ENCODE measurements around the gene ARHGEF11.
A peak's percentile ranks its signal among the peaks of the same experiment; 100 is the strongest.
"Not testable (repeated sequence)": the region's sequence is repeated elsewhere in the genome, so short reads cannot be mapped to it uniquely, and the experiment has no call there.

The ARHGEF11 gene

GRCh38 chr1:156928043-156928602 lies 117.4 kb downstream of the ARHGEF11 start:
- Histone ChIP-seq H3K18ac (ENCODE audit: low read length) (no peak overlapping the region), H3K14ac (ENCODE audit: low read length) (no peak overlapping the region), H2BK5ac (ENCODE audit: low read length) (no peak overlapping the region), H2AK5ac (ENCODE audit: low read depth, low read length) (no peak overlapping the region), H3K23ac (ENCODE audit: low read depth, low read length, poor library complexity) (peak overlapping the region; percentile 52), H3K4ac (ENCODE audit: low read length) (no peak overlapping the region), H3K27me3 (ENCODE audit: control insufficient read depth in 3 of 3, insufficient read depth in 3 of 3, low read depth in 1 of 3, low read length in 3 of 3) (peaks cover 33 to 67% (median 55%) of the 10 kb centered on the region in 3 experiments), H3K9ac (ENCODE audit: low read depth, low read length, poor library complexity) (no peak overlapping the region), H3K36me3 (replicated peaks in 1 of 2; ENCODE audit: control insufficient read depth in 2 of 2, insufficient read depth in 2 of 2, low read length in 2 of 2) (no peaks in the 10 kb centered on the region), H2BK12ac (ENCODE audit: low read length) (no peak overlapping the region), H3K4me3 (ENCODE audit: low read length in 2 of 2) (no peak overlapping the region), H4K91ac (ENCODE audit: low read depth, low read length, poor library complexity) (no peak overlapping the region), H2BK120ac (ENCODE audit: low read depth, low read length) (no peak overlapping the region), H3K79me1 (ENCODE audit: low read depth, low read length) (no peaks in the 10 kb centered on the region), H3K27ac (replicated peaks; ENCODE audit: low read length) (no peak overlapping the region), H2BK15ac (ENCODE audit: low read length) (no peak overlapping the region), H4K8ac (ENCODE audit: low read depth, low read length) (no peak overlapping the region), H3K9me3 (replicated peaks in 1 of 2; ENCODE audit: control insufficient read depth in 2 of 2, insufficient read depth in 1 of 2, low read depth in 1 of 2, low read length in 2 of 2) (peaks cover 2 to 3% of the 10 kb centered on the region in 2 donors), H3K4me2 (ENCODE audit: insufficient read depth, low read length, poor library complexity, severe bottlenecking) (no peak overlapping the region), H2AFZ (ENCODE audit: low read length) (peak overlapping the region; percentile 94), H3K4me1 (ENCODE audit: control insufficient read depth in 2 of 2, insufficient read depth in 1 of 2, low read depth in 1 of 2, low read length in 2 of 2) (peaks cover 4 to 9% of the 10 kb centered on the region in 2 donors)
- no peak for DNase-seq (ENCODE audit: low spot score)
- no CpG with 5 or more reads among the region's 4 CpGs for WGBS, 2 donors (ENCODE audit: extremely low coverage in 2 of 2, insufficient read length in 2 of 2, insufficient replicate concordance in 1 of 2)

- Histone ChIP-seq H3K27ac (replicated peaks; ENCODE audit: low read length) (no peak overlapping the region), H2AK5ac (ENCODE audit: low read depth, low read length) (no peak overlapping the region), H3K27me3 (ENCODE audit: control insufficient read depth in 3 of 3, insufficient read depth in 3 of 3, low read depth in 1 of 3, low read length in 3 of 3) (peaks cover 38 to 74% (median 61%) of the 10 kb centered on the region in 3 experiments), H4K8ac (ENCODE audit: low read depth, low read length) (no peak overlapping the region), H2BK120ac (ENCODE audit: low read depth, low read length) (no peak overlapping the region), H3K9ac (ENCODE audit: low read depth, low read length, poor library complexity) (peak overlapping the region; percentile 82), H3K23ac (ENCODE audit: low read depth, low read length, poor library complexity) (peak overlapping the region; percentile 52), H3K9me3 (replicated peaks in 1 of 2; ENCODE audit: control insufficient read depth in 2 of 2, insufficient read depth in 1 of 2, low read depth in 1 of 2, low read length in 2 of 2) (peaks cover 2 to 3% of the 10 kb centered on the region in 2 donors), H2BK5ac (ENCODE audit: low read length) (no peak overlapping the region), H2BK15ac (ENCODE audit: low read length) (no peak overlapping the region), H3K4me2 (ENCODE audit: insufficient read depth, low read length, poor library complexity, severe bottlenecking) (peak overlapping the region; percentile 78), H3K14ac (ENCODE audit: low read length) (peak overlapping the region; percentile 97), H3K4me3 (ENCODE audit: low read length in 2 of 2) (peak overlapping the region; percentile 26 to 73), H3K4ac (ENCODE audit: low read length) (no peak overlapping the region), H2AFZ (ENCODE audit: low read length) (peak overlapping the region; percentile 94), H4K91ac (ENCODE audit: low read depth, low read length, poor library complexity) (no peak overlapping the region), H2BK12ac (ENCODE audit: low read length) (peak overlapping the region; percentile 43), H3K18ac (ENCODE audit: low read length) (peak overlapping the region; percentile 94), H3K36me3 (replicated peaks in 1 of 2; ENCODE audit: control insufficient read depth in 2 of 2, insufficient read depth in 2 of 2, low read length in 2 of 2) (no peaks in the 10 kb centered on the region), H3K79me1 (ENCODE audit: low read depth, low read length) (no peaks in the 10 kb centered on the region), H3K4me1 (ENCODE audit: control insufficient read depth in 2 of 2, insufficient read depth in 1 of 2, low read depth in 1 of 2, low read length in 2 of 2) (peaks cover 3 to 9% of the 10 kb centered on the region in 2 donors)
- peak; percentile 75 for DNase-seq (ENCODE audit: low spot score)
- WGBS, 2 donors (ENCODE audit: extremely low coverage in 2 of 2, insufficient read length in 2 of 2, insufficient replicate concordance in 1 of 2) = no CpG with 5 or more reads among the region's 64 CpGs
Measured at GRCh38 chr1:156927215-156928042, 118.1 kb downstream of the ARHGEF11 start.

DNA sequence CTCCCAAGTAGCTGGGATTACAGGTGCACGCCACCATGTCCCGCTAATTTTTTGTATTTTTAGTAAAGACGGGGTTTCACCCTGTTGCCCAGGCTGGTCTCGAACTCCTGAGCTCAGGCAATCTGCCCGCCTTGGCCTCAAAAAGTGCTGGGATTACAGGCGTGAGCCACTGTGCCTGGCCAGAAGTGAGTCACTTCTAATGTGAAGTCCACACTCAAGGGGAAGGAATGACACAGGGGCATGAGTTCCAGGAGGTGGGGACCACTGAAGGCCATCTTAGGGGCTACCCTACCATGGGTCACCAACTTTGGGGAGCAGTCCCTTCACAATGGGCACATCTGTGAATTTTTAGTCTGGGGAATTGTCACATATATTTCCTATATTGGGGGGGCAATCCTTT lies 118.8 kb downstream of the ARHGEF11 start:
- H4K8ac ChIP-seq (ENCODE audit: low read depth, low read length) = not testable (repeated sequence)

GRCh38 chr1:156926175-156926574 lies 119.4 kb downstream of the ARHGEF11 start:
- Histone ChIP-seq H3K9ac (ENCODE audit: low read depth, low read length, poor library complexity) (no peak overlapping the region), H2BK5ac (ENCODE audit: low read length) (no peak overlapping the region), H3K4ac (ENCODE audit: low read length) (no peak overlapping the region), H3K27ac (replicated peaks; ENCODE audit: low read length) (no peak overlapping the region), H3K36me3 (replicated peaks in 1 of 2; ENCODE audit: control insufficient read depth in 2 of 2, insufficient read depth in 2 of 2, low read length in 2 of 2) (no peaks in the 10 kb centered on the region), H4K8ac (ENCODE audit: low read depth, low read length) (no peak overlapping the region), H2AFZ (ENCODE audit: low read length) (no peak overlapping the region), H3K23ac (ENCODE audit: low read depth, low read length, poor library complexity) (no peak overlapping the region), H3K4me3 (ENCODE audit: low read length in 2 of 2) (no peak overlapping the region), H2AK5ac (ENCODE audit: low read depth, low read length) (no peak overlapping the region), H3K4me1 (ENCODE audit: control insufficient read depth in 2 of 2, insufficient read depth in 1 of 2, low read depth in 1 of 2, low read length in 2 of 2) (peaks cover 3 to 5% of the 10 kb centered on the region in 2 donors), H3K4me2 (ENCODE audit: insufficient read depth, low read length, poor library complexity, severe bottlenecking) (no peak overlapping the region), H2BK12ac (ENCODE audit: low read length) (no peak overlapping the region), H3K27me3 (ENCODE audit: control insufficient read depth in 3 of 3, insufficient read depth in 3 of 3, low read depth in 1 of 3, low read length in 3 of 3) (peaks cover 46 to 86% (median 74%) of the 10 kb centered on the region in 3 experiments), H3K18ac (ENCODE audit: low read length) (no peak overlapping the region), H3K14ac (ENCODE audit: low read length) (no peak overlapping the region), H4K91ac (ENCODE audit: low read depth, low read length, poor library complexity) (no peak overlapping the region), H3K9me3 (replicated peaks in 1 of 2; ENCODE audit: control insufficient read depth in 2 of 2, insufficient read depth in 1 of 2, low read depth in 1 of 2, low read length in 2 of 2) (peaks cover 2 to 3% of the 10 kb centered on the region in 2 donors), H2BK120ac (ENCODE audit: low read depth, low read length) (no peak overlapping the region), H3K79me1 (ENCODE audit: low read depth, low read length) (no peaks in the 10 kb centered on the region), H2BK15ac (ENCODE audit: low read length) (no peak overlapping the region)
- WGBS, 2 donors (ENCODE audit: extremely low coverage in 2 of 2, insufficient read length in 2 of 2, insufficient replicate concordance in 1 of 2) = no CpG with 5 or more reads among the region's 3 CpGs
- DNase-seq (ENCODE audit: low spot score) = no peak

More for the DNA sequence above, 118.8 kb downstream of the ARHGEF11 start:
- not testable (repeated sequence) for H4K91ac ChIP-seq (ENCODE audit: low read depth, low read length, poor library complexity); H3K9me3 ChIP-seq (replicated peaks in 1 of 2; ENCODE audit: control insufficient read depth in 2 of 2, insufficient read depth in 1 of 2, low read depth in 1 of 2, low read length in 2 of 2); H3K4me1 ChIP-seq (ENCODE audit: control insufficient read depth in 2 of 2, insufficient read depth in 1 of 2, low read depth in 1 of 2, low read length in 2 of 2); H3K23ac ChIP-seq (ENCODE audit: low read depth, low read length, poor library complexity); H2AFZ ChIP-seq (ENCODE audit: low read length); H3K79me1 ChIP-seq (ENCODE audit: low read depth, low read length); H3K4me2 ChIP-seq (ENCODE audit: insufficient read depth, low read length, poor library complexity, severe bottlenecking); H3K27ac ChIP-seq (replicated peaks; ENCODE audit: low read length); H2BK12ac ChIP-seq (ENCODE audit: low read length); H3K9ac ChIP-seq (ENCODE audit: low read depth, low read length, poor library complexity); H3K4me3 ChIP-seq (ENCODE audit: low read length in 2 of 2); H2AK5ac ChIP-seq (ENCODE audit: low read depth, low read length); H3K14ac ChIP-seq (ENCODE audit: low read length); DNase-seq (ENCODE audit: low spot score); H2BK15ac ChIP-seq (ENCODE audit: low read length); H2BK120ac ChIP-seq (ENCODE audit: low read depth, low read length); H3K36me3 ChIP-seq (replicated peaks in 1 of 2; ENCODE audit: control insufficient read depth in 2 of 2, insufficient read depth in 2 of 2, low read length in 2 of 2); H2BK5ac ChIP-seq (ENCODE audit: low read length); H3K18ac ChIP-seq (ENCODE audit: low read length); H3K4ac ChIP-seq (ENCODE audit: low read length)
- no CpG with 5 or more reads among the region's 6 CpGs for WGBS, 2 donors (ENCODE audit: extremely low coverage in 2 of 2, insufficient read length in 2 of 2, insufficient replicate concordance in 1 of 2)
- peaks cover 45 to 81% (median 69%) of the 10 kb centered on the region in 3 experiments for H3K27me3 ChIP-seq (ENCODE audit: control insufficient read depth in 3 of 3, insufficient read depth in 3 of 3, low read depth in 1 of 3, low read length in 3 of 3)

All from neuronal stem cell (in vitro differentiated cells).